ENCODE data around the gene CHODL.

DNA sequence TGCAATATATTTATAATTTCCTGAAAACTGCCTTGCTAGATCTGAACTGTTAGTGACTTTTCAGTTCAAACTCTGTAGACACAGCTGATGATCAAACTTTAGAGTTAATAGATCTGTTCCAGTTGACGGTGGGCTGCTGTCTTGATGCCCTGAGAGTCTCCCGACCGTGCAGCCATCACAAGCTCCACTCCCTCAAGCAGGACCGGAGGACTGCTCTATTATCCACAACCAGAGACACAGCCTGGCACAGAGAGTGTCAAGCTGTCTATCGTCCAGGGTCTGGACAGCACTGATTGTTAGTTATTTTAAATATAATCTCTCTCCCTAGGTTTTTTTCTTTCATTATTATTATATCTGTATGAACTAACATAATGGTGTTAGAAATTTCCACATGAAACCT is 8.0 kb downstream of the CHODL start:
- TF ChIP-seq, protein P1, sequence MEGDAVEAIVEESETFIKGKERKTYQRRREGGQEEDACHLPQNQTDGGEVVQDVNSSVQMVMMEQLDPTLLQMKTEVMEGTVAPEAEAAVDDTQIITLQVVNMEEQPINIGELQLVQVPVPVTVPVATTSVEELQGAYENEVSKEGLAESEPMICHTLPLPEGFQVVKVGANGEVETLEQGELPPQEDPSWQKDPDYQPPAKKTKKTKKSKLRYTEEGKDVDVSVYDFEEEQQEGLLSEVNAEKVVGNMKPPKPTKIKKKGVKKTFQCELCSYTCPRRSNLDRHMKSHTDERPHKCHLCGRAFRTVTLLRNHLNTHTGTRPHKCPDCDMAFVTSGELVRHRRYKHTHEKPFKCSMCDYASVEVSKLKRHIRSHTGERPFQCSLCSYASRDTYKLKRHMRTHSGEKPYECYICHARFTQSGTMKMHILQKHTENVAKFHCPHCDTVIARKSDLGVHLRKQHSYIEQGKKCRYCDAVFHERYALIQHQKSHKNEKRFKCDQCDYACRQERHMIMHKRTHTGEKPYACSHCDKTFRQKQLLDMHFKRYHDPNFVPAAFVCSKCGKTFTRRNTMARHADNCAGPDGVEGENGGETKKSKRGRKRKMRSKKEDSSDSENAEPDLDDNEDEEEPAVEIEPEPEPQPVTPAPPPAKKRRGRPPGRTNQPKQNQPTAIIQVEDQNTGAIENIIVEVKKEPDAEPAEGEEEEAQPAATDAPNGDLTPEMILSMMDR (conservative IDR thresholded peaks at IDR 0.05) = no peak
- no peak for TF ChIP-seq ZFX (IDR thresholded peaks at IDR 0.05)

Data from C4-2B (cell line).